ENCODE results near the gene PAN3. TPM values are rescaled to one million over a fixed set of nuclear protein-coding genes. Genes with fewer than 3 reads are reported as not detected.
"Not testable (repeated sequence)": the region's sequence is repeated elsewhere in the genome, so short reads cannot be mapped to it uniquely, and the experiment has no call there.

PAN3 gene
- total RNA-seq, 1 donor from 2014 or later, result 33.6 TPM

- Mint-ChIP-seq H3K4me3 (peak overlapping the region; percentile 98), H3K27ac (ENCODE audit: unreplicated experiment) (peak overlapping the region; percentile 96), H3K4me1 (peaks cover 37% of the 10 kb centered on the region), H3K9me3 (no peaks in the 10 kb centered on the region), H3K36me3 (ENCODE audit: low read depth) (no peaks in the 10 kb centered on the region), H3K27me3 (ENCODE audit: low read depth) (no peaks in the 10 kb centered on the region)
- DNase-seq (ENCODE audit: low read depth, low spot score), result no peak
- no peak for TF ChIP-seq CTCF (conservative IDR thresholded peaks at IDR 0.05)
Measured at GRCh38 chr13:28137596-28137995, 749 bp upstream of the PAN3 start.

GRCh38 chr13:28138756-28139470, 568 bp downstream of the PAN3 start:
- no peak for TF ChIP-seq CTCF (conservative IDR thresholded peaks at IDR 0.05)
- Mint-ChIP-seq H3K27ac (ENCODE audit: unreplicated experiment) (no peak overlapping the region), H3K4me1 (peaks cover 37% of the 10 kb centered on the region), H3K27me3 (ENCODE audit: low read depth) (no peaks in the 10 kb centered on the region), H3K4me3 (peak overlapping the region; percentile 91), H3K9me3 (no peaks in the 10 kb centered on the region), H3K36me3 (ENCODE audit: low read depth) (no peaks in the 10 kb centered on the region)
- peak; percentile 70 for DNase-seq (ENCODE audit: low read depth, low spot score)

- Mint-ChIP-seq H3K9me3 (no peaks in the 10 kb centered on the region), H3K27ac (ENCODE audit: unreplicated experiment) (peak overlapping the region; percentile 92), H3K27me3 (ENCODE audit: low read depth) (no peaks in the 10 kb centered on the region), H3K4me1 (peaks cover 37% of the 10 kb centered on the region), H3K4me3 (peak overlapping the region; percentile 91), H3K36me3 (ENCODE audit: low read depth) (no peaks in the 10 kb centered on the region)
- TF ChIP-seq CTCF (conservative IDR thresholded peaks at IDR 0.05), result no peak
- DNase-seq (ENCODE audit: low read depth, low spot score), result no peak
Measured at GRCh38 chr13:28140433-28141125, 2.2 kb downstream of the PAN3 start.

DNA sequence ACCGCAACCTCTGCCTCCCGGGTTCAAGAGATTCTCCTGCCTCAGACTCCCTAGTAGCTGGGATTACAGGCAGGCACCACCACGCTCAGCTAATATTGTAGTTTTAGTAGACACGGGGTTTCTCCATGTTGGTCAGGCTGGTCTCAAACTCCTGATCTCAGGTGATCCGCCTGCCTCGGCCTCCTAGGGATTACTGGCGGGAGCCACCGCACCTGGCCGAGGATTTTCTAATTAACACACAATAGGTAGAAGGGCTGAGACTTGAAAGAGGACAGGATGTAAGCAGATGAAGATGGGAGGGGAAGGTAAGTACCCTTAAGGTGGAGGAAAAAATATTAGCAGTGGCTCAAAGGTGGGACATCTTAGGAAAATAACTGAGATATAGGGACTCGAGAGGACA, 3.2 kb downstream of the PAN3 start:
- DNase-seq (ENCODE audit: low read depth, low spot score); H3K9me3 Mint-ChIP-seq; H3K27ac Mint-ChIP-seq (ENCODE audit: unreplicated experiment); H3K27me3 Mint-ChIP-seq (ENCODE audit: low read depth); H3K36me3 Mint-ChIP-seq (ENCODE audit: low read depth): not testable (repeated sequence)
- Mint-ChIP-seq H3K4me3 (peak overlapping the region; percentile 79), H3K4me1 (peaks cover 37% of the 10 kb centered on the region)

DNA sequence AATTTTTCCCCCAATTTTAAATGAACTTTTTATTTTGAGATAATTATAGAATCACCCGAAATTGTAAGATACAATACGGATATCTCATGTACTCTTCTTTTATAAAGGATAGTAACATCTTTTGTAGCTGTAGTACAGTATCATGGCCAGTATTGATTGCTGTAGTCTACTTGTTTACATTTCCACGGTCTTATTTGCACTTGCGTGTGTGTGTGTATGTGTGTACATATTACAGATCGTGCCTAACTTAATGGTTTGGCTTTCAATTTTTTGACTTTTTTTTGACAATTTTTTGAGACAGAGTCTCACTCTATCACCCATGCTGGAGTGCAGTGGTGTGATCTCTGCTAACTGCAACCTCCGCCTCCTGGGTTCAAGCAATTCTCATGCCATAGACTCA, 6.7 kb downstream of the PAN3 start:
- Mint-ChIP-seq H3K27ac (ENCODE audit: unreplicated experiment) (no peak overlapping the region), H3K4me3 (no peak overlapping the region), H3K36me3 (ENCODE audit: low read depth) (no peaks in the 10 kb centered on the region), H3K4me1 (peaks cover 18% of the 10 kb centered on the region), H3K9me3 (no peaks in the 10 kb centered on the region), H3K27me3 (ENCODE audit: low read depth) (no peaks in the 10 kb centered on the region)
- no peak for DNase-seq (ENCODE audit: low read depth, low spot score)
- no peak for TF ChIP-seq CTCF (conservative IDR thresholded peaks at IDR 0.05)

GRCh38 chr13:28147495-28147894, 9.2 kb downstream of the PAN3 start:
- TF ChIP-seq CTCF (conservative IDR thresholded peaks at IDR 0.05), result no peak
- H3K4me3 Mint-ChIP-seq, result no peak overlapping the region
- H3K9me3 Mint-ChIP-seq, result no peaks in the 10 kb centered on the region
- no peak for DNase-seq (ENCODE audit: low read depth, low spot score)
- H3K27me3 Mint-ChIP-seq (ENCODE audit: low read depth), result no peaks in the 10 kb centered on the region
- H3K27ac Mint-ChIP-seq (ENCODE audit: unreplicated experiment), result no peak overlapping the region
- no peaks in the 10 kb centered on the region for H3K36me3 Mint-ChIP-seq (ENCODE audit: low read depth)
- no peaks in the 10 kb centered on the region for H3K4me1 Mint-ChIP-seq

Measured in neural crest cell (in vitro differentiated cells).